GM20431 (cell line): ENCODE measurements around the gene TMEM219.
"Not testable (repeated sequence)": the region's sequence is repeated elsewhere in the genome, so short reads cannot be mapped to it uniquely, and the experiment has no call there.

Experiments
- in situ Hi-C: fragments of 300-500 bp; cut with MseI, MboI; formaldehyde crosslinking; loops from one replicate; pipeline ENCODE4 v1.15.0; 2020; ENCODE audit warnings: low sequenced_read_pairs; ENCODE audit not compliant: unreplicated experiment

The TMEM219 gene

GRCh38 chr16:29950806-29951461 lies 10.9 kb upstream of the TMEM219 start:
- in situ Hi-C loops = no loop called here

DNA sequence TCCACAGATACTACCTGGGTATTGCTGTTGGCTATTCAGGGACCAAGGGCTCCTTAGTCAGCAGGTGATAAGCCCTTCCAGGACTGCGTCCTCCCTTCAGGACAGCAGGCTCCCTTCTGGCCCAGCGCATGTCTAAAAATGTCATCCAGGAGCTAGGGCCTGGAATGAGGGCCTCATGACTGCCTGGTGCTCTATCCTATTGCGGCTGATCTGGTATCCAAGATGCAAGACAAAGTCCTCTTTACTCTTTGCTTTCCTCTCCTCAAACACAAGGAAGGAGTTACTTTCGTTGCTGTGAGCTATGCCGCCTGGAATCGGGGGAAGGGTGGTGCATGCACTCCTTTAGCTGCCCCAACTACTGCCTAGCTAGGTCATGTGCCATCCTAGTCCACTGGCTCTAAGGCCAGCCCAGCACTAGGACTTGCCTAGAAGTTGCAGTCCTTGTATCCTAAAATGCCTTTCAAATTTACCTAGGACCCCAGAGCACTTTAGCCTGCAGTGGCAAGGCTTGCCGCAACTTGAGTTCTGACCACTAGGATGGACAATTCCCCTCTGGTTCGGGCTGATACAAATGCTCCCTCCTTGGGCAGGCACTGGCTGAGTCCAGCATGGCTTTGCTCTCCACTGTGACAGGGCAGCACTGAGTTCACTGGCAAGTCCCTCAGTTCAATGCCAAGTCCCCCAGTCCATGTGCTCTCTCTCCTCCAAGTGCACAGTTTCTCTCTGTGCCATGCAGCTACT lies 10.1 kb upstream of the TMEM219 start:
- in situ Hi-C loops = no loop called here

- in situ Hi-C loops = no loop called here
Observed at GRCh38 chr16:29958756-29959155, 3.1 kb upstream of the TMEM219 start.

DNA sequence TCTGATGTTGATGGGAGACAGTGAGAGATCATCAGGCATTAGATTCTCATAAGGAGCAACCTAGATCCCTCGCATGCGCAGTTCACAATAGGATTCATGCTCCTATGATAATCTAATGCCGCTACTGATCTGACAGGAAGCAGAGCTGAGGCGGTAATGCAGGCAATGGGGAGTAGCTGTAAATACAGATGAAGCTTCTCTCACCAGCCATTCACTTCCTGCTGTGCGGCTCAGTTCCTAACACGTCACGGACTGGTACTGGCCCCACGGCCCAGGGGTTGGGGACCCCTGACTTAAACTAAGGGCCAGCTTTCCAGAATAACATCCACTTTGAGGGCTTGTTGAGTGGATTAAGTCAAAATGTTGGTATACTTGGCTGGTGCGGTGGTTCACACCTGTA lies 2.6 kb upstream of the TMEM219 start:
- in situ Hi-C loops = no loop called here

GRCh38 chr16:29959821-29960220 lies 2.1 kb upstream of the TMEM219 start:
- in situ Hi-C loops = not testable (repeated sequence)

DNA sequence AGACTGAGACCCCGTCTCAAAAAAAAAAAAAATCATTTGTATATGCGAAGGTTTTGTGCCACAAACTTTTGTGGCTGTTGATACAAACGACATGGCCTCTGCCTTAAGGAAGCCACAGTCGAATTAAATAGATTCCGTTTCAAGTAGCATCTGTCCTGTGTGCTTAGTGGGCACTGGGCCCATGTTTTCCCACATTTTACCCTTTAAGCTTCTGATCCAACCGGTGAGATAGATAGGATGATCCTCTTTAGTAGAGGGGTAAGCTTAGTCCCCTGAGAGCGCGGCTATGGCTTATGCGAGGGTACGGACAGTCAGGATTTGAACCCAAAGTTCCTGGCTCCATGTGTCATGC lies 776 bp upstream of the TMEM219 start:
- in situ Hi-C loops = no loop called here

DNA sequence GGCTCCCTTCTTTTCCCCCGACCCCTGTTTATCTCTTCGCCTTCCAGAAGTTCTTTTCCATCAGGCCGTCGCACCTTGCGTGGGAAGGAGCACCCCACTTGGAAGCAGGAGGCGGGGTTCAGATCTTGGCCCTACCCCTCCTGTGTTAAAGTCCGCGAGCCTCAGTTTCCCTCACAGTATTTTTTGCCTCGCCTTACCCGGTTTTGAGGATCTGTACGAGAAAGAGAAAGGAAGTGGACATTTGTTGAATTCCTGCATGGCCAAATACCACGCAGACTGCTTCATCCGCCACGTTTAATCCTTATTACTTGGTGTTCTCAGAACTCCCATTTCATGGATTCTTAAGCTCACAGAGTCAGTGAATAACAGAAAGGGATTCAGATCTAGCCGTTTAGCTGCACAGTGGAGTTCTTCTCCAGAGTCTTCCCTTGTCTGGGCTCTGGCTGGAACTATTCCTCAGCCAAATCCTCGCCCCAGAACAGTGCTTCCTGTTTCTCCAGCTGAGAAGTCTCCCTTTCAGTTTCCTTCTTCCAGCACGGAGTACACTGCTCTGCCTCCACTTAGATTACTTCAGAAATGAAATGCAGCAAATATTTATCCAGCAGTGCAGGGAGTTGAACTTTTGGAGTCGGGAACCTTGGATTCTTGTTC lies 590 bp downstream of the TMEM219 start:
- in situ Hi-C loops = no loop called here

GRCh38 chr16:29963021-29963743 lies 1.3 kb downstream of the TMEM219 start:
- in situ Hi-C loops = no loop called here

- in situ Hi-C loops = no loop called here
Observed at GRCh38 chr16:29968205-29968604, 6.3 kb downstream of the TMEM219 start.

- in situ Hi-C loops = no loop called here
Observed at GRCh38 chr16:29971304-29971703, 9.4 kb downstream of the TMEM219 start.

DNA sequence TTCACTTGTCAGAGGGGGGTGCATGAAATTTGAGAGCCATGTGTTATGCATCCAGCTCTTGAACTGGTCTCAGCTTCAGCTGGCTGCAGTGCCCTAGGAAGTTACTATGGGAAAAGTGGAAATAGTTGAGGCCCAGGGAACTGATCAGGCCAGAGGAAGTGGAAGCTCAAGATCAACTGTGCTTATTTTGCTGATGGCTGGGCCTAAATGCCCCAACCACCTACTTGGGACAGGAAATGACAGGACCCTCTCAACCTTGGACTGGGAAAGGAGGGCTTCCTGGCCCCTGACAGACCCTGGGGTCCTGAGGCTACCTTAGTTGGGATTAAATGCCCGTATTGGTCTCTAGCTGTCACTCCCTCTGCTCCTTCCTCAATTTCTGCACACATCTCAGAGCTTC lies 10.6 kb downstream of the TMEM219 start:
- in situ Hi-C loops = no loop called here

DNA sequence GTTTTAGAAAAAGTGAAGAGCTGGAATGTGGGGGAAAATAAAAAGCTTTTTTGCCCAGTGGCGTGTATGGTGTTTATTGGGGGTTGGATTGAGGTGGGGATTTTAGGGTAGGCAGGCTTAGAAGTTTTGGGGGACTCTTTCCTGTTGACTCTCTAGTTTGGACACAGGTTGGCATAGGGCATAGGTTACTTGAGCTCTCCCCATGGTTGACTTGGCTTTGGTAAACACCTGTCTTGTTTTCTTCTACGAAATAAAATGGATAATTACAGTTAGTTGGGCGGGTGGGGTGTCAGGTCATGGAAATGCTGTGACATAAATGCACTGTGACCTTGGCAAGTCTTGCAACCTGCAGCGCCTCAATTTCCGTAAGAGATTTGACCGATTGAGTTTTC lies 11.1 kb downstream of the TMEM219 start:
- in situ Hi-C loops = no loop called here

- in situ Hi-C loops = no loop called here
Observed at GRCh38 chr16:29973384-29974246, 11.7 kb downstream of the TMEM219 start, which contains the start of gene TAOK2. Gene TAOK2, plus strand, starts transcription at chr16:29973868. Its CDS starts 3,905 bp downstream, at chr16:29977773.

DNA sequence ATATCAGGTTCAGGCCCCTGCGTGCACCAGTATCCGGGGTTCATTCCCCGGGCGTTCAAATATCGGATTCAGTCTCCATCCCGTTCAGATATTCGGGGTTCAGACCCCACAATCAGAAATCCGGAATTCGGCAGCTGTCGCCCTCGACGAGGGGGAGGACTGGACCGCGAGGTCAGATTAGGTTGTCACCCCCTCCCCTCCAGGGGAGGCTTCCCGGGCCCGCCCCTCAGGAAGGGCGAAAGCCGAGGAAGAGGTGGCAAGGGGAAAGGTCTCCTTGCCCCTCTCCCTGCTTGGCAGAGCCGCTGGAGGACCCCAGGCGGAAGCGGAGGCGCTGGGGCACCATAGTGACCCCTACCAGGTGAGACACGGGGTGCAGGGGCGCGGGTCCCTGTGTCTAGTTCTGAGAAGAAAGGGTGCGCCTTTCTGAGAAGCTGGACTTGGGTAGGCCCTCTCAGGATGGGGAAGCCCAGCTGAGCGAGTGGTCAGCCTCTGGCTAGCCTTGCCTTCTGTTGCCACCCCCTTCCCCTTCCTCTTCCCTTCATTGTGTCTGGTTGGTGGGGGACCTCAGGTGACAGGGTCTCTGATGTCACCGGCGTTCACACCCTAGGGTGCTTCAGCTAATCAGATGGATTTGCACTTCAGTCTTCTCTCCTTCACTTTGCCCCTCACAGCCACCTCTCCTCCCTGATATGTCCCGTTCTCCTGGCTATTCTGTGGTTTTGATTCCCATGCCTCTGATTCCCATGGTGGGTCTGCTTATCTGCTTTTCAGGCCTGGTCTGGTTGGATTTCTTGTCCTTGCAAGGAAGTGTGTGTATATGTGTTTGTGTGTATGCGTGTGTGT lies 12.6 kb downstream of the TMEM219 start:
- in situ Hi-C loops = no loop called here

GRCh38 chr16:29975134-29975538 lies 13.3 kb downstream of the TMEM219 start:
- in situ Hi-C loops = no loop called here

GRCh38 chr16:29975811-29976511 lies 14.1 kb downstream of the TMEM219 start:
- in situ Hi-C loops = no loop called here

- in situ Hi-C loops = no loop called here
Observed at GRCh38 chr16:29977063-29977825, 15.4 kb downstream of the TMEM219 start.

DNA sequence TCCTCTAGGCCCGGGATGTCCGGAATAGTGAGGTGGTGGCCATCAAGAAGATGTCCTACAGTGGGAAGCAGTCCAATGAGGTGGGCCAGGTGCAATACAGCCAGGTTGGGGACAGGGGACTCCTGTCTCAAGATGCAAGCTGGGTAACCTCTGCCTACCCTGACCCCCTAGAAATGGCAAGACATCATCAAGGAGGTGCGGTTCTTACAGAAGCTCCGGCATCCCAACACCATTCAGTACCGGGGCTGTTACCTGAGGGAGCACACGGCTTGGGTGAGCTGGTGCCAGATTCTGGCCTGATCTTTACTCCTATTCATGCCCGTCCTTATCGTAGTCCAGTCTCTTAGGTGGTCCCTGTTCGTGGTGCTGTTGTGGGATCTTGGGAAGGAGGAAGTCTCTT lies 16.2 kb downstream of the TMEM219 start:
- in situ Hi-C loops = no loop called here
